ENCODE data around the gene MPZ. TPM values are rescaled to one million over a fixed set of nuclear protein-coding genes. Genes with fewer than 3 reads are reported as not detected.

Gene MPZ
- total and polyA plus RNA-seq, 9 of the 15 experiments (the other 6 are each of a cell fraction or from before 2014, with no cell fraction given) = 0.22 to 16.6 (median 10.9) TPM

DNA sequence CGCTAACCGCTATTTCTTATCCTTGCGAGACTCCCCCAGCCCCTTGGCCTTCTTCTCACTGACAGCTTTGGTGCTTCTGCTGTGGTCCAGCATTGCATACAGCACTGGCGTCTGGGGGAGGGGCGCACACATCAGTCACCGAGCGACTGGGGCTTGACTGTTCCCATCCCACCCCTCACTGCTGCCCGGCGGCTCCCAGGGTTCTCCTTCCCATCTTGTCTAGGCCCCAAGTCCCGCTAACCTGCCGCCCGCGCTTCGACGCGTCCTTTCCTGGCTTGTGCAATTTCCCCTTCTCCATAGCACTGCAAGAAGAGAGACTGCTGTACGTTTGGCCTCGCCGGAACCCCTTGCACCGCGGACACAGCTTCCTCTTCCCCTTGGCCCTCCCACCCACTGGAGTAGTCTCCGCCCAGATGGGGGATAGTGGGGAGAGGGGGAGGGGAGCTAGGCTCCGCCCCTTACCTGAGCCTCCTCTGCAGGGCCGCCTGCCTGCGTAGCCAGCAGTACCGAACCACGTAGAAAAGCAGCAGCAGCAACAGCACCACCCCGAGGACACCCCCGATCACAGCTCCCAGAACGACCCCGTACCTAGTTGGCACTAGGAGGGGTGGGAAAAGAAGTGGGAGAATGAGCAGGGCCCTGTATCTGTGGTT lies 3.8 kb downstream of the MPZ start (continued):
- TF ChIP-seq, protein P1, sequence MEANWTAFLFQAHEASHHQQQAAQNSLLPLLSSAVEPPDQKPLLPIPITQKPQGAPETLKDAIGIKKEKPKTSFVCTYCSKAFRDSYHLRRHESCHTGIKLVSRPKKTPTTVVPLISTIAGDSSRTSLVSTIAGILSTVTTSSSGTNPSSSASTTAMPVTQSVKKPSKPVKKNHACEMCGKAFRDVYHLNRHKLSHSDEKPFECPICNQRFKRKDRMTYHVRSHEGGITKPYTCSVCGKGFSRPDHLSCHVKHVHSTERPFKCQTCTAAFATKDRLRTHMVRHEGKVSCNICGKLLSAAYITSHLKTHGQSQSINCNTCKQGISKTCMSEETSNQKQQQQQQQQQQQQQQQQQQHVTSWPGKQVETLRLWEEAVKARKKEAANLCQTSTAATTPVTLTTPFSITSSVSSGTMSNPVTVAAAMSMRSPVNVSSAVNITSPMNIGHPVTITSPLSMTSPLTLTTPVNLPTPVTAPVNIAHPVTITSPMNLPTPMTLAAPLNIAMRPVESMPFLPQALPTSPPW (CRISPR knock-in tag; IDR thresholded peaks at IDR 0.05) = peak; percentile 64; the same call in 1 of the 2 replicates
- TF ChIP-seq, protein P2, sequence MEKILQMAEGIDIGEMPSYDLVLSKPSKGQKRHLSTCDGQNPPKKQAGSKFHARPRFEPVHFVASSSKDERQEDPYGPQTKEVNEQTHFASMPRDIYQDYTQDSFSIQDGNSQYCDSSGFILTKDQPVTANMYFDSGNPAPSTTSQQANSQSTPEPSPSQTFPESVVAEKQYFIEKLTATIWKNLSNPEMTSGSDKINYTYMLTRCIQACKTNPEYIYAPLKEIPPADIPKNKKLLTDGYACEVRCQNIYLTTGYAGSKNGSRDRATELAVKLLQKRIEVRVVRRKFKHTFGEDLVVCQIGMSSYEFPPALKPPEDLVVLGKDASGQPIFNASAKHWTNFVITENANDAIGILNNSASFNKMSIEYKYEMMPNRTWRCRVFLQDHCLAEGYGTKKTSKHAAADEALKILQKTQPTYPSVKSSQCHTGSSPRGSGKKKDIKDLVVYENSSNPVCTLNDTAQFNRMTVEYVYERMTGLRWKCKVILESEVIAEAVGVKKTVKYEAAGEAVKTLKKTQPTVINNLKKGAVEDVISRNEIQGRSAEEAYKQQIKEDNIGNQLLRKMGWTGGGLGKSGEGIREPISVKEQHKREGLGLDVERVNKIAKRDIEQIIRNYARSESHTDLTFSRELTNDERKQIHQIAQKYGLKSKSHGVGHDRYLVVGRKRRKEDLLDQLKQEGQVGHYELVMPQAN (IDR thresholded peaks at IDR 0.05; ENCODE audit: borderline replicate concordance) = no peak
- TF ChIP-seq ARID1B (IDR thresholded peaks at IDR 0.05) (peak; percentile 22; the same call in 1 of the 2 replicates), GABPA (tag; conservative IDR thresholded peaks at IDR 0.05; ENCODE audit: low read depth) (peak; percentile 70), ESRRB (CRISPR knock-in tag; IDR thresholded peaks at IDR 0.05; ENCODE audit: borderline replicate concordance) (no peak), ZNF778 (CRISPR knock-in tag; IDR thresholded peaks at IDR 0.05) (no peak), ETV1 (tag; conservative IDR thresholded peaks at IDR 0.05; ENCODE audit: low read depth) (no peak; the same call in 1 of the 2 replicates), HIVEP1 (CRISPR knock-in tag; IDR thresholded peaks at IDR 0.05) (no peak), ZNF143 (CRISPR knock-in tag; IDR thresholded peaks at IDR 0.05) (no peak), ETV5 (CRISPR knock-in tag; IDR thresholded peaks at IDR 0.05; ENCODE audit: low read depth) (peak; percentile 43; the same call in 1 of the 2 replicates), CREM (IDR thresholded peaks at IDR 0.05; ENCODE audit: low read depth) (peak; percentile 58; the same call in 1 of the 2 replicates), ZNF696 (CRISPR knock-in tag; conservative IDR thresholded peaks at IDR 0.05) (no peak), KDM5B (IDR thresholded peaks at IDR 0.05; ENCODE audit: insufficient replicate concordance, low read depth, low read length) (peak; percentile 47)
- TF ChIP-seq, protein P3, sequence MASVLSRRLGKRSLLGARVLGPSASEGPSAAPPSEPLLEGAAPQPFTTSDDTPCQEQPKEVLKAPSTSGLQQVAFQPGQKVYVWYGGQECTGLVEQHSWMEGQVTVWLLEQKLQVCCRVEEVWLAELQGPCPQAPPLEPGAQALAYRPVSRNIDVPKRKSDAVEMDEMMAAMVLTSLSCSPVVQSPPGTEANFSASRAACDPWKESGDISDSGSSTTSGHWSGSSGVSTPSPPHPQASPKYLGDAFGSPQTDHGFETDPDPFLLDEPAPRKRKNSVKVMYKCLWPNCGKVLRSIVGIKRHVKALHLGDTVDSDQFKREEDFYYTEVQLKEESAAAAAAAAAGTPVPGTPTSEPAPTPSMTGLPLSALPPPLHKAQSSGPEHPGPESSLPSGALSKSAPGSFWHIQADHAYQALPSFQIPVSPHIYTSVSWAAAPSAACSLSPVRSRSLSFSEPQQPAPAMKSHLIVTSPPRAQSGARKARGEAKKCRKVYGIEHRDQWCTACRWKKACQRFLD (CRISPR knock-in tag; IDR thresholded peaks at IDR 0.05) = no peak
- TF ChIP-seq, protein P4, sequence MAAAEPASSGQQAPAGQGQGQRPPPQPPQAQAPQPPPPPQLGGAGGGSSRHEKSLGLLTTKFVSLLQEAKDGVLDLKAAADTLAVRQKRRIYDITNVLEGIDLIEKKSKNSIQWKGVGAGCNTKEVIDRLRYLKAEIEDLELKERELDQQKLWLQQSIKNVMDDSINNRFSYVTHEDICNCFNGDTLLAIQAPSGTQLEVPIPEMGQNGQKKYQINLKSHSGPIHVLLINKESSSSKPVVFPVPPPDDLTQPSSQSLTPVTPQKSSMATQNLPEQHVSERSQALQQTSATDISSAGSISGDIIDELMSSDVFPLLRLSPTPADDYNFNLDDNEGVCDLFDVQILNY (CRISPR knock-in tag; IDR thresholded peaks at IDR 0.05) = no peak
- TF ChIP-seq, protein P5, sequence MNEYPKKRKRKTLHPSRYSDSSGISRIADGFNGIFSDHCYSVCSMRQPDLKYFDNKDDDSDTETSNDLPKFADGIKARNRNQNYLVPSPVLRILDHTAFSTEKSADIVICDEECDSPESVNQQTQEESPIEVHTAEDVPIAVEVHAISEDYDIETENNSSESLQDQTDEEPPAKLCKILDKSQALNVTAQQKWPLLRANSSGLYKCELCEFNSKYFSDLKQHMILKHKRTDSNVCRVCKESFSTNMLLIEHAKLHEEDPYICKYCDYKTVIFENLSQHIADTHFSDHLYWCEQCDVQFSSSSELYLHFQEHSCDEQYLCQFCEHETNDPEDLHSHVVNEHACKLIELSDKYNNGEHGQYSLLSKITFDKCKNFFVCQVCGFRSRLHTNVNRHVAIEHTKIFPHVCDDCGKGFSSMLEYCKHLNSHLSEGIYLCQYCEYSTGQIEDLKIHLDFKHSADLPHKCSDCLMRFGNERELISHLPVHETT (CRISPR knock-in tag; conservative IDR thresholded peaks at IDR 0.05 in 1 of 2, IDR thresholded peaks at IDR 0.05 in 1 of 2) = no peak
- TF ChIP-seq, protein P6, sequence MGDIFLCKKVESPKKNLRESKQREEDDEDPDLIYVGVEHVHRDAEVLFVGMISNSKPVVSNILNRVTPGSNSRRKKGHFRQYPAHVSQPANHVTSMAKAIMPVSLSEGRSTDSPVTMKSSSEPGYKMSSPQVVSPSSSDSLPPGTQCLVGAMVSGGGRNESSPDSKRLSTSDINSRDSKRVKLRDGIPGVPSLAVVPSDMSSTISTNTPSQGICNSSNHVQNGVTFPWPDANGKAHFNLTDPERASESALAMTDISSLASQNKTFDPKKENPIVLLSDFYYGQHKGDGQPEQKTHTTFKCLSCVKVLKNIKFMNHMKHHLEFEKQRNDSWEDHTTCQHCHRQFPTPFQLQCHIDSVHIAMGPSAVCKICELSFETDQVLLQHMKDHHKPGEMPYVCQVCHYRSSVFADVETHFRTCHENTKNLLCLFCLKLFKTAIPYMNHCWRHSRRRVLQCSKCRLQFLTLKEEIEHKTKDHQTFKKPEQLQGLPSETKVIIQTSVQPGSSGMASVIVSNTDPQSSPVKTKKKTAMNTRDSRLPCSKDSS (IDR thresholded peaks at IDR 0.05; ENCODE audit: low read depth, partially characterized antibody) = no peak
